ENCODE results near the gene CLIP2. TPM values are rescaled to one million over a fixed set of nuclear protein-coding genes. Genes with fewer than 3 reads are reported as not detected.
"Not testable (repeated sequence)": the region's sequence is repeated elsewhere in the genome, so short reads cannot be mapped to it uniquely, and the experiment has no call there.

CLIP2 gene
- total RNA-seq, 1 donor: 11.9 TPM

DNA sequence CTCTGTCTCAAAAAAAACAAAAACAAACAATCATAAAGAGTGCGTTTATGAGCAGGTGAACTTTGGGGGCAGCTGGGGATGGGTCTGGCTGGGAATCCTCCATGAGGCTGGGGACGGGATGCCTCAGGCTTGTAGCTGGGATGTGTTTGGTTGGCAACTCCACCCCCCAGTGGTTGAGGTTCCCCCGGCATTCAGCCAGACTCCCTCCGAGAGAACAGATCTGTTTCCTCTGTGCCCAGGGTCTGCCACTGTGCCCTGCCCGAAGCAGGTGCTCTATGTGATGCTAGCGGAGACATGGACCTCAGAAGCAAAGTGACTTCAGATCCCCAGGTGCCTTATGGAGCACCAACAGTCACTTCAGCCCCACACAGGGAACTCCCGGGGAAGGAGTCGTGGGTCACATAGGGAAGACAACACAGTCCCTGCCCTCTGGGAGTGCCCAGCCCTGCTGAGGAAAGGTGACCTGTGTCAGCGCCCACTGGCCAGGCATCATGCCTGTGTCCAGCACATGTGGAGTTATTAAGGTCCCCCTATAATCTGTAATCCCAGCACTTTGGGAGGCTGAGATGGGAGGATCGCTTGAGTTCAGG lies 135.2 kb downstream of the CLIP2 start:
- Histone ChIP-seq H3K4me1 (ENCODE audit: insufficient read depth, low read length) (no peaks in the 10 kb centered on the region), H3K4me3 (ENCODE audit: low read length) (no peak overlapping the region), H3K27me3 (ENCODE audit: insufficient read depth, low read length) (no peaks in the 10 kb centered on the region), H3K9me3 (ENCODE audit: low read depth, low read length) (no peaks in the 10 kb centered on the region)

DNA sequence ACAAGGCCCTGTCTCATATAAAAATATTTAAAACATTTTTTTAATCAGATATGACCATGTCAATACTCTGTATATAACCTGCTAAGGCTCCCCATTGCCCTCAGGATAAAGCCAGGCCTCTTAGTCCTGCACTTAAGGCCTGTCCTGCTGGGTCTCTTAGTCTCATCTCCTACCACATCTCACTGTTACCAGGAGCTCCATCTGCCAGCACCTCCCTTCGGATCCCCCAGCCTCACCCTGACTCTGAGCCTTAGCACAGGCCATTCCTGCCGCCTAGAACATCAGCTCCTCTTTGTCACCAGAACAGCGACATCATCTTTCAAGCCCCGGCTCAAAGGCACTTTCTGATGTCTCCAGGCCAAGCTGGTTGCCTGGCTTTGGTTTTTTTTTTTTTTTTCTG lies 138.8 kb downstream of the CLIP2 start:
- H3K9me3 ChIP-seq (ENCODE audit: low read depth, low read length): no peaks in the 10 kb centered on the region
- H3K4me1 ChIP-seq (ENCODE audit: insufficient read depth, low read length): no peaks in the 10 kb centered on the region
- H3K27me3 ChIP-seq (ENCODE audit: insufficient read depth, low read length): no peaks in the 10 kb centered on the region
- H3K4me3 ChIP-seq (ENCODE audit: low read length): no peak overlapping the region

DNA sequence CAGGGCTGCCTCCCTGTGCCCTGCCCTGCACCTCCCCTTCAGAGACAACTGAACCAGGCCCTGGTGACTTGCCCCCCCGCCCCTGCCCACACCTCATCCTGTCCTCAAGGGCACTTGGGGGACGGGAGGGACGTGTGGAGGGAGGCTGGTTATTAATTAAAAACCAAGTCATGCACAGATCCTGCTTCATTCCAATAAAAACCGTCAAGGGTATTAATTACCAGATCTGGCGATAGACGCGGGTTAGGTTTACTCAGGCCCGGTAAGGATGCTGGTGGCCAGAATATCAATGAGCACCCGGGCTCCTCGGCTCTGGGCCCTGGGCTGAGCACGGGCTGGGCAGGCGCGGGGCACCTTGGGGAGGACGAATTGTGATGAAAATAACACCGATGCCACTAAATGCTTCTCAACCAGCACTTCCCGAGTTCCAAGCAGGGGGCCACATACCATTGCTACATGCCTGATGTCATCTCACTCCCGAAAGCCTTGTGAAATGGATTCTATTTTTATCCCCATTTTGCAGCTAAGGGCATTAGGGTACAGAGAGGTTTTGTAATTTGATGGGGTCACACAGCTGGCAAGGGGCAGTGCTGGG lies 140.0 kb downstream of the CLIP2 start:
- Histone ChIP-seq H3K4me1 (ENCODE audit: insufficient read depth, low read length) (no peaks in the 10 kb centered on the region), H3K4me3 (ENCODE audit: low read length) (no peak overlapping the region), H3K27me3 (ENCODE audit: insufficient read depth, low read length) (no peaks in the 10 kb centered on the region), H3K9me3 (ENCODE audit: low read depth, low read length) (no peaks in the 10 kb centered on the region)

DNA sequence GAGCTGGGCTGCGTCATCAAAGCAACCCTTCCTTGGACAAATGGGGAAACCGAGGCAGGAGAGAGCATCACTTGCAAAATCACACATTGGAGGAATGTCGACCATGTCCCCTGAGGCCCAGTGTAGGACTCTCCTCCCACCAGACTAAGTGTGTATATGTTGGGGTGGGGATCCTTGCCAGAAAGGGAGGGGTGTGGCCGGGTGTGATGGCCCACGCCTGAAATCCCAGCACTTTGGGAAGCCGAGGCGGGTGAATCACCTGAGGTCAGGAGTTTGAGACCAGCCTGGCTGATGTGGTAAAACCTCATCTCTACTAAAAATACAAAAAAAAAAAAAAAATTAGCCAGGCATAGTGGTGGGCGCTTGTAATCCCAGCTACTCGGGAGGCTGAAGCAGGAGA lies 141.2 kb downstream of the CLIP2 start:
- not testable (repeated sequence) for H3K4me1 ChIP-seq (ENCODE audit: insufficient read depth, low read length); H3K4me3 ChIP-seq (ENCODE audit: low read length); H3K9me3 ChIP-seq (ENCODE audit: low read depth, low read length); H3K27me3 ChIP-seq (ENCODE audit: insufficient read depth, low read length)

DNA sequence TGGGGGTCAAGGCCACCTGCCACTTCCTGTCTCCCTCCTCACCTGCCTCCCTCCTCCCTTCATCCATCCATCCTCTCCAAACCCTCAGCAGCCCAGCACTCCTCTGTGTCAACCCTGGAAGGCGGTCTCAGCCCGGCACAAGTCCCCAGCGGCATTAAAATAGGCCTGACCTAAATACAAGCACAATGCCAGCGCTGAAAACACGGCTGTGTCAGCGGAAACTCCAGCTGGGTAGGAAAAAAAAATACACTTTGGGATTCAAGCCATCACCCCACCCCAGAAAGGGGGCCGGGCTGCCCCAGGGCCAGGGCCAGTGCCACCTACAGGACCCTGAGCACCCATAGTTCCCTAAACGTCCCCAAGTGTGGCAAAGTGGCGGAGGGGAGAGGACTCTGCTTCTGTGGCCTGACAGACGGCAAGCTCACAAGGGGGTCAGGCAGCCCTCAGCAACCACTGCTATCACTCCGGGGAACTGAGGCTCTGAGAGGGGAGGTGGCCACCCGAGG lies 141.8 kb downstream of the CLIP2 start:
- H3K27me3 ChIP-seq (ENCODE audit: insufficient read depth, low read length): no peaks in the 10 kb centered on the region
- no peaks in the 10 kb centered on the region for H3K4me1 ChIP-seq (ENCODE audit: insufficient read depth, low read length)
- H3K9me3 ChIP-seq (ENCODE audit: low read depth, low read length): no peaks in the 10 kb centered on the region
- no peak overlapping the region for H3K4me3 ChIP-seq (ENCODE audit: low read length)

DNA sequence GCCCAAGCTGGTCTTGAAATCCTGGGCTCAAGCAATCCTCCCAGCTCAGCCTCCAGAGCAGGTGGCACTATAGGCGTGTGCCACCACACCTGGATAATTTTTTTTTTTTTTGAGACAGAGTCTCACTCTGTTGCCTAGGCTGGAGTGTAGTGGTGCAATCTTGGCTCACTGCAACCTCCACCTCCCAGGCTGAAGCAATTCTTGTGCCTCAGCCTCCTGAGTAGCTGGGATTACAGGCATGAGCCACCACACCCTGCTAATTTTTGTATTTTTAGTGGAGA lies 148.0 kb downstream of the CLIP2 start:
- H3K4me3 ChIP-seq (ENCODE audit: low read length); H3K9me3 ChIP-seq (ENCODE audit: low read depth, low read length); H3K4me1 ChIP-seq (ENCODE audit: insufficient read depth, low read length); H3K27me3 ChIP-seq (ENCODE audit: insufficient read depth, low read length): not testable (repeated sequence)

DNA sequence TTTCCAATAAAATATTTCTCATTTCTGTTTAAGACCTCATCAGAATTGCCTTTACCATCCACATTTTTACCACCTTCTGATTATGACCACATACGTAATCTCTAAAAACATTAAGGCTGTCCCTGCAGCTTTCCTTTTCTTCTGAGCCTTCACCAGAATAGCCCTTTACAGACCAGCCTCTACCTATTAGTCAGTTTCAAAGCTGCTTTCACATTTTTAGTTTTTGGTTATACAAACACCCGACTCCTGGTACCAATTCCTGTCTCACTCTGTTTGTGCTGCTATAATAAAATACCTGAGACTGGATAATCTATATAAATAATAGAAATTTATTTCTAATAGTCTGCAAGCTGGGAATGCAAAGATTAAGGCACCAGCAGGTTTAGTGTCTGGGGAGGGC lies 149.1 kb downstream of the CLIP2 start:
- Histone ChIP-seq H3K9me3 (ENCODE audit: low read depth, low read length) (peaks cover 7% of the 10 kb centered on the region), H3K4me1 (ENCODE audit: insufficient read depth, low read length) (no peaks in the 10 kb centered on the region), H3K27me3 (ENCODE audit: insufficient read depth, low read length) (no peaks in the 10 kb centered on the region), H3K4me3 (ENCODE audit: low read length) (no peak overlapping the region)

DNA sequence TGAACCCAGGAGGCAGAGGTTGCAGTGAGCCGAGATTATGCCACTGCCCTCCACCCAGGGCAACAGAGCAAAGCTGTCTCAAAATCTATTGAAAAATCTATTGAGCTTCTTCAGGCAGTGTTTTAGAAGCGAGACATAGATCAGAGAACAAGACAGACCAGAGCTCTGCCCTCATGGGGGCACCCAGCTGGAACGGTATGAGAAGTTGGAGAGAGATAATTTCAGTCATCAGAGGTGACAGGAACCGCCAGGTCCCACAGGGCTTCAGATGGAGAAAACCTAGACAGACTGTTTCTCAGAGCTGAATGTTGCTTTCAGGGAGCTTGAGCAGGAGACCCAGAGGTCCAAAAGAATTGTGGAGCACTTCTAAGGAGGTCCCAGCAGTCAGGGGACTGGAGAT lies 150.3 kb downstream of the CLIP2 start:
- H3K4me3 ChIP-seq (ENCODE audit: low read length): no peak overlapping the region
- H3K9me3 ChIP-seq (ENCODE audit: low read depth, low read length): peaks cover 7% of the 10 kb centered on the region
- H3K27me3 ChIP-seq (ENCODE audit: insufficient read depth, low read length): no peaks in the 10 kb centered on the region
- H3K4me1 ChIP-seq (ENCODE audit: insufficient read depth, low read length): no peaks in the 10 kb centered on the region

DNA sequence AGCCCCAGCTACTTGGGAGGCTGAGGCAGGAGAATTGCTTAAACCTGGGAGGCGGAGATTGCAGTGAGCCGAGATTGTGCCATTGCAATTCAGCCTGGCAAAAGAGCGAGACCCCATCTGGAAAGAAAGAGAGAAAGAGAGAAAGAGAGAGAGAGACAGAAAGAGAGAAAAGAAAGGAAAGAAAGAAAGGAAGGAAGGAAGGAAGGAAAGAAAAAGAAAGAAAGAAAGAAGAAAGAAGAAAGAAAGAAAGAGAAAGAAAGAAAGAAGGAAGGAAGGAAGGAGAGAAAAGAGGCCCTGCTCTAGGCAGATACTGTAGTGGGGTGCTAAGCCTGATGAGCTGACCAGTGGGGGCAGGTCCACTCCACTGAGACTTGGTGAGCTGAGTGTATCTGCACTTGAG lies 150.9 kb downstream of the CLIP2 start:
- not testable (repeated sequence) for H3K4me3 ChIP-seq (ENCODE audit: low read length); H3K4me1 ChIP-seq (ENCODE audit: insufficient read depth, low read length); H3K9me3 ChIP-seq (ENCODE audit: low read depth, low read length); H3K27me3 ChIP-seq (ENCODE audit: insufficient read depth, low read length)

DNA sequence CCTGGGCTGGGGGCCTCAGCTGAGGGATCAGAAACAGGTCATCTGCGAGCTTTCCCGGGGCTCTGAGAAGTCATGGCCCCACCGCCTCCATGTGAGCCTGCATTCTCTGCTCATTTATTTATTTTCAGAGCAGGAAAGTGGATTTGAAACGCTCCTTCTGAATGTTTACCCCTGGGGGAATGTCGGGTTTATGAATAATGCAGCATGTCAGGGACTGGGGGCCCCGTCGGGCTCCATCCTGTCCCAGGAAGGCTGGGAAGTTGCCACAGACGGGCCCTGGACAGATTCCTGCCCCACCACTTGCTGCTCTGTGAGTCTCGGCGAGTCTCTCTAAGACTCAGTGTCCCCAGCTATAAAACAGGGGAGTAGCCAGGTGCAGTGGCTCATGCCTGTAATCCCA lies 152.6 kb downstream of the CLIP2 start:
- H3K4me3 ChIP-seq (ENCODE audit: low read length): no peak overlapping the region
- H3K4me1 ChIP-seq (ENCODE audit: insufficient read depth, low read length): no peaks in the 10 kb centered on the region
- H3K27me3 ChIP-seq (ENCODE audit: insufficient read depth, low read length): no peaks in the 10 kb centered on the region
- H3K9me3 ChIP-seq (ENCODE audit: low read depth, low read length): peaks cover 7% of the 10 kb centered on the region

DNA sequence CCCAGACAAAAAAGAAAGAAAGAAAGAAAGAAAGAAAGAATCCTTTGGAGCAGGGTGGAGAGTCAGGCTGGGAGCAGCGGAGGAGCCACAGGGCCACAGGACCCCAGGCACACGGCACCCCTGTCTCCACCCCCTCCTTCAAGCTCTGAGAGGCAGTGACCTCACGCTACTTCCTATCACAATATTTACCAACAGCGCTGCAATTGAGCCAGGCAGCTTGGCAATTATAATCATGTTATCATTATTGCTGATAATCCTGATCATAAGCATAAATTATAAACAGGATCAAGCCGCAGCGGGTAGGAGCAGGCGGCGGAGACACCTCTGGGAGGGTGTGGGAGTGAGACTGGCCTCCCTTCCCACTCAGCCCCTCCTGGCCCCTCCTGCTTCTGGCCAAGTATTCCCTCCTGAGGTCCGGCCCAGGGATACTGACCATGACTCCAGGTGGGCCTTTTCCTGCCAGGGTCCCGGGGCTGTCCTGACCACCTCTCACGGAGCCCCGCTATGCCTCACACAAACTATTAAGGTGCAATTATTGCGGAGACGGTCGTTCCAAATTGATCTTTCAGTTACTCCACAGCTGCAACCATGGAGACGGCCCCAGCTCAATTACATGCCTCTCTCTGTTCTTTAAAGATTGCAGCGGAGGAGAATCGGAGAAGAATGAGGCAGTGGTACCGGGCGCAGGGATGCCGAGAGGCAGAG lies 154.5 kb downstream of the CLIP2 start:
- Histone ChIP-seq H3K4me1 (ENCODE audit: insufficient read depth, low read length) (no peaks in the 10 kb centered on the region), H3K4me3 (ENCODE audit: low read length) (no peak overlapping the region), H3K9me3 (ENCODE audit: low read depth, low read length) (no peaks in the 10 kb centered on the region), H3K27me3 (ENCODE audit: insufficient read depth, low read length) (no peaks in the 10 kb centered on the region)

DNA sequence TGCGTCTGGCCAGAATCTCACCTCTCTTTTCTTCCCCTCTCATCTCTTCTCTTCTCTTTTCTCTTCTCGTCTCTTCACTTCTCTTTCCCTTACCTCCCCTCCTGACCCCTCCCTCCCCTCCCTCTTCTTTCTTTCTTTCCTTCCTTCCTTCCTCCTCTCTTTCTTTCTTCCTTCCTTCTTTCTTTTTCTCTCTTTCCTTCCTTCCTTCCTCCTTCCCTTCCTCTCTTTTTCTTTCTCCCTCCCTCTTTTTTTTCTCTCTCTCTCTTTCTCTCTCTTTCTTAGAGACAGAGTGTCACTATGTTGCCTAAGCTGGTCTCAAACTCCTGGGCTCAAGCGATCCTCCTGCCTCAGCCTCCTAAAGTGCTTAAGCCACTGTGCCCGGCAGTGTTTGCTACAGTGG lies 159.9 kb downstream of the CLIP2 start:
- Histone ChIP-seq H3K27me3 (ENCODE audit: insufficient read depth, low read length) (peaks cover 6% of the 10 kb centered on the region), H3K4me1 (ENCODE audit: insufficient read depth, low read length) (peaks cover 16% of the 10 kb centered on the region), H3K9me3 (ENCODE audit: low read depth, low read length) (no peaks in the 10 kb centered on the region), H3K4me3 (ENCODE audit: low read length) (no peak overlapping the region)

DNA sequence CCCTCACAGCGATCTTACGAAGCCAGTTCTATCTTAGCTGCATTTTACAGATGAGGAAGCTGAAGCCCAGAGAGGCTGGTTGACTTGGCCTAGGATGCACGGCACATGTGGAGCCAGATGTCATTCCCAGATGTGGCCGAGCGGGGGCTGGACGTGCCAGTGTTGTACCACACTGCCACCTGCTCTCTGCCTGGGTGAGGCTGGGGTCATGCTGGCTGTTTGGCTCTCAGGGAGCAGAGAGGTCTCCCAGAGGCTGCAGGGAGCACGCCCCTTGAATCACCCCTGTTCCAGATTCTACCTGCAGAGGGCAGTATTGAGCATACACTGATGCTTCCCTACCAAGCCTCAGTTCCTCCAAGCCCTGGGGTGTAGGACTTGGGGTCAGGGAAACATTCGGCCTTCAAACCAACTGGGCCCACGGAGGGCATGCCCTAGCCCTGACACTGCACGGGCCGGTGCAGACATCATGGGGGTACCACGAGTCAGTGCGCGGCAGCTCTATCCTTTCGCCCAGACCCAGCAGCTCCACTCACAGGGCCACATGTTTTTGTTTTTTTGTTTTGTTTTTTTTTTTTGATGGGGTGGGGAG lies 160.7 kb downstream of the CLIP2 start:
- Histone ChIP-seq H3K4me1 (ENCODE audit: insufficient read depth, low read length) (peaks cover 20% of the 10 kb centered on the region), H3K27me3 (ENCODE audit: insufficient read depth, low read length) (peaks cover 6% of the 10 kb centered on the region), H3K9me3 (ENCODE audit: low read depth, low read length) (no peaks in the 10 kb centered on the region)

DNA sequence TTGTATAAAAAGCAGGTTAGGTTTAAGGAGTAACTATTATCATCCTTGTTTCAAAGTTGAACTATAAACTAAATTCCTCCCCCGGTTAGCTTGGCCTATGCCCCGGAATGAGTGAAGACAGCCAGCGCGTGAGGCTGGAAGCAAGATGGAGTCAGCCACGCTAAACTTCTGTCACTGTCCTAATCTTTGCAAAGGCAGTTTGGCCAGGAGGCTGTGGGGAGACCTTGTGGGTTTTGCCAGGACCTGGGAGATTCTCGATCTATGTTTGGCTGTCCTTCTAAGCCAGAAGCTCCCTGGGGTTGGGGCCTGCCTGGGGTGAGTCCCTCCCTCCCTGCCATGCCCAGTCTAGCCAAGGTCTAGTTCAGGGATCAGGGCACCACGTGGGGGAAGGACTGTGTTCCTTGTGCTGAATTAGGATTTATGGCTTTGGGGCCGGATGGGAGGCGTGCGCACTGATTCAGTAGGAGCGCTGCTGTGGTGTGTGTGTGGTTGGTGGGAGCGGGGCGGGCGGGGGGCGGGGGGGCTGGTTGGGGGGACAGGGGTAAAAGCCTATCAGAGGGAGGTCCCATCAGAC lies 163.6 kb downstream of the CLIP2 start:
- Histone ChIP-seq H3K9me3 (ENCODE audit: low read depth, low read length) (no peaks in the 10 kb centered on the region), H3K4me1 (ENCODE audit: insufficient read depth, low read length) (peaks cover 20% of the 10 kb centered on the region), H3K27me3 (ENCODE audit: insufficient read depth, low read length) (peaks cover 6% of the 10 kb centered on the region), H3K4me3 (ENCODE audit: low read length) (no peak overlapping the region)

More for the DNA sequence above, 160.7 kb downstream of the CLIP2 start:
- H3K4me3 ChIP-seq (ENCODE audit: low read length): no peak overlapping the region

DNA sequence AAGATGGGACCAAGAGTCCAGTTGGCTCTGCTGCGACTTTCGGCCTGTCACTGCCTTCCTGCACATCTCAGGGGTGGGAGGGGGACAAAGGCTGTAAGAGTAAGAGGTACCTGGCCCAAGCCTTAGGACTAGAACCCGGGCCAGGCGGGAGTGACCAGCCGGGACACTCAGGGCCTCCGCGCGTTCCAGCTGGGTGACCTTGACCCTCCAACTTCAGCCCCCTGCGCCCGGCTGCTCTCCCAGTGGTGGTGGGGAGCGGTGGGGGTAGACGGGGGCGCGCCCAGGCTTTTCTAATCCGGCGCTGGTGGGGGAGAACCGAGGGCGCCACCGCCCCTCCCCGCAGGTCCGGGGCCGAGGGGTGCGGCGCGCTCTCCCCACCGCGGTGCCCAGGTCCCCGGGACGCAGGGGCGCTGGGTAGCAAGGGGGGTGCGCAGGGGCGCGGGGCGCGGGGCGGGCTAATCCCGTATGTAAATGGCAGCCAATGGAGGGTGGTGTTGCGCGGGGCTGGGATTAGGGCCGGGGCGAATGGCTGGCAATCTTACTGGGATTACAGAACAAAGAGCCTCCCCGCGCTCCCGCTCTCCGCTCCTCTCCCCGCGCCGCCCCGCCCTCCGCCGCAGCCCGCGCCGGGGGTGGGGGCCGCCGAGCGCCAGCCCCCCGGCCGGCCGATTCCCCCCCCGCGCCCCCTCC lies 164.3 kb downstream of the CLIP2 start, which contains the start of gene GTF2IRD1:
TSS of gene GTF2IRD1 (plus strand) at position 585 of the 690 bp plus-strand sequence. CDS start 54,175 bp downstream, outside the sequence.
- peaks cover 6% of the 10 kb centered on the region for H3K27me3 ChIP-seq (ENCODE audit: insufficient read depth, low read length)
- H3K4me3 ChIP-seq (ENCODE audit: low read length): no peak within 1 kb of the TSS
- peaks cover 20% of the 10 kb centered on the region for H3K4me1 ChIP-seq (ENCODE audit: insufficient read depth, low read length)
- H3K9me3 ChIP-seq (ENCODE audit: low read depth, low read length): no peaks in the 10 kb centered on the region

Data from mononuclear cell (primary cell).